BJ (cell line): ENCODE results near the gene PHYHD1. TPM values are rescaled to one million over a fixed set of nuclear protein-coding genes. Genes with fewer than 3 reads are reported as not detected.

Source experiments
- CTCF ChIA-PET: fragments of 350-600 bp; formaldehyde crosslinking; extraction: SDS; loops from one replicate; lab custom pipeline; 2021; ENCODE audit warnings: antibody characterized with exemption, inconsistent platforms; lab: Yijun Ruan, JAX
- POLR2A ChIA-PET: fragments of 300-600 bp; sonication (Branson Sonifier 250); formaldehyde crosslinking; extraction: SDS; loops from one replicate; lab custom pipeline; 2021; ENCODE audit warnings: antibody characterized with exemption; lab: Charles Lee
- DNase-seq: peaks from one replicate; pipeline ENCODE4 v3.0.0-alpha.2; 2011; ENCODE audit warnings: low read depth
- H3K27me3 ChIP-seq: 2 replicates; pipeline ENCODE4 v1.6.0; 2011; ENCODE audit warnings: low read length; ENCODE audit not compliant: control insufficient read depth, insufficient read depth
- H3K36me3 ChIP-seq: 2 replicates; pipeline ENCODE4 v1.5.1; 2011; ENCODE audit warnings: low read length; ENCODE audit not compliant: control insufficient read depth, insufficient read depth
- H3K4me3 ChIP-seq: 2 replicates; pipeline ENCODE4 v1.5.1; 2011; ENCODE audit warnings: low read depth, mild to moderate bottlenecking, control low read depth, low read length
- CTCF ChIP-seq: IDR thresholded peaks from 2 replicates; pipeline ENCODE4 v1.5.1; 2011; ENCODE audit warnings: low read depth, mild to moderate bottlenecking, control low read depth, inconsistent platforms, low read length, moderate library complexity; ENCODE audit not compliant: insufficient read depth
- polyA plus RNA-seq: library from polyadenylated mRNA; depleted of rRNA; stranded (reverse); fragments of >200 nt; gene quantifications from 2 replicates; pipeline ENCODE4 v1.2.3, GENCODE V29; 2011

Gene PHYHD1
- polyA plus RNA-seq, 1 experiment, result 18.6 TPM

- TF ChIP-seq CTCF, result no peak
- Histone ChIP-seq H3K27me3 (no peaks in the 10 kb centered on the region), H3K36me3 (peaks cover 14% of the 10 kb centered on the region), H3K4me3 (no peak overlapping the region)
- ChIA-PET POLR2A (no interaction called here), CTCF (no interaction called here)
- DNase-seq, result no peak
Observed at GRCh38 chr9:128901379-128901778, 19.4 kb upstream of the PHYHD1 start.

GRCh38 chr9:128901822-128902221 is 19.0 kb upstream of the PHYHD1 start:
- TF ChIP-seq CTCF, result no peak
- DNase-seq, result no peak
- H3K4me3 ChIP-seq, result no peak overlapping the region
- CTCF ChIA-PET, result no interaction called here
- POLR2A ChIA-PET, result no interaction called here
- H3K36me3 ChIP-seq, result peaks cover 14% of the 10 kb centered on the region
- no peaks in the 10 kb centered on the region for H3K27me3 ChIP-seq

GRCh38 chr9:128902351-128903078 is 18.3 kb upstream of the PHYHD1 start:
- TF ChIP-seq CTCF, result no peak
- DNase-seq, result no peak
- peaks cover 14% of the 10 kb centered on the region for H3K36me3 ChIP-seq
- CTCF ChIA-PET, result no interaction called here
- no peak overlapping the region for H3K4me3 ChIP-seq
- no peaks in the 10 kb centered on the region for H3K27me3 ChIP-seq
- POLR2A ChIA-PET, result no interaction called here

GRCh38 chr9:128903079-128903461 is 17.7 kb upstream of the PHYHD1 start:
- H3K4me3 ChIP-seq, result no peak overlapping the region
- peaks cover 20% of the 10 kb centered on the region for H3K36me3 ChIP-seq
- CTCF ChIA-PET, result no interaction called here
- POLR2A ChIA-PET, result no interaction called here
- no peaks in the 10 kb centered on the region for H3K27me3 ChIP-seq
- TF ChIP-seq CTCF, result no peak
- DNase-seq, result no peak

- no peak overlapping the region for H3K4me3 ChIP-seq
- no peaks in the 10 kb centered on the region for H3K27me3 ChIP-seq
- CTCF ChIA-PET, result interaction anchor here (1.8 kb wide), 1 partner anchor 24 kb away, joined by 6 read pairs; no protein-coding TSS in a partner anchor
- no peak for TF ChIP-seq CTCF
- DNase-seq, result no peak
- H3K36me3 ChIP-seq, result peaks cover 23% of the 10 kb centered on the region
- POLR2A ChIA-PET, result no interaction called here
Observed at GRCh38 chr9:128903871-128904620, 16.7 kb upstream of the PHYHD1 start.
